Lung microvascular endothelial cell (primary cell): ENCODE measurements around the gene OSBP2. TPM values are rescaled to one million over a fixed set of nuclear protein-coding genes. Genes with fewer than 3 reads are reported as not detected.

ENCODE experiments used
- DNase-seq, 2 donors: peaks; one replicate each; pipeline versions ENCODE4 v3.0.0 to v3.0.0-alpha.2; 2010; ENCODE audit warnings: low read depth in 2 of 2
- total RNA-seq: library from RNA; depleted of rRNA; stranded (reverse); fragments of >200 nt; gene quantifications from 2 replicates; pipeline ENCODE4 v1.2.1, GENCODE V29; 2014

OSBP2 gene
- total RNA-seq, 1 donor from 2014 or later, result 15.9 TPM

DNA sequence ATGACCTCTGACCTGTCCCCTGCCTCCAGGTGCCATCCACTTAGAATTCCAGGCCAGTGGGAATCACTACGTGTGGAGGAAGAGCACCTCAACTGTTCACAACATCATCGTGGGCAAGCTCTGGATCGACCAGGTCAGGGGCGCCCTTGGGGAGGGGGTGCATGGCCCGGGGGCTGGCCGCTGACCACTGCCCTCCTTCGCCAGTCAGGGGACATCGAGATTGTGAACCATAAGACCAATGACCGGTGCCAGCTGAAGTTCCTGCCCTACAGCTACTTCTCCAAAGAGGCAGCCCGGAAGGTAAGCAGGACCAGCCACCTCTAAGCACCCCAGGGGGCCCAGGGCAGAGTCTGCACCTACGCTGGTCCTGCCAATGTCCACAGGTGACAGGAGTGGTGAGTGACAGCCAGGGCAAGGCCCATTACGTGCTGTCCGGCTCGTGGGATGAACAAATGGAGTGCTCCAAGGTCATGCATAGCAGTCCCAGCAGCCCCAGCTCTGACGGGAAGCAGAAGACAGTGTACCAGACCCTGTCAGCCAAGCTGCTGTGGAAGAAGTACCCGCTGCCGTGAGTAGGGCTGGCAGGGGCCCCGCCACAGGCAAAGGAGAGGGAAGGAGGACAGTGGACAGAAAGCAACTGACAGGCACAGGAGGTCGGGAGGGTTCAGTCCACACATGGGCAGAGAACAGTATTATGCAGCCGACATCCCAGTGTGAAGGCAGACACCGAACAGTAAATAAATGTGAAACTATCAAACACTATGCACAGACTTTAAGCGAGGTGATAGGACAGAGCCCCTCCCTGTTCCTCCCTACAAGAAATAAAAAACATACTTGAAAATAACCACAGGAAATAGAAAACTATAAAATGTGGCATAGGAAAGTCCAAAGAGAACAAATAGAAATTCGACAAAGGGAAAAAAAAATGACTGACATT lies 199.0 kb downstream of the OSBP2 start:
- no peak for DNase-seq

GRCh38 chr22:30894371-30894740 lies 199.7 kb downstream of the OSBP2 start:
- no peak for DNase-seq

DNA sequence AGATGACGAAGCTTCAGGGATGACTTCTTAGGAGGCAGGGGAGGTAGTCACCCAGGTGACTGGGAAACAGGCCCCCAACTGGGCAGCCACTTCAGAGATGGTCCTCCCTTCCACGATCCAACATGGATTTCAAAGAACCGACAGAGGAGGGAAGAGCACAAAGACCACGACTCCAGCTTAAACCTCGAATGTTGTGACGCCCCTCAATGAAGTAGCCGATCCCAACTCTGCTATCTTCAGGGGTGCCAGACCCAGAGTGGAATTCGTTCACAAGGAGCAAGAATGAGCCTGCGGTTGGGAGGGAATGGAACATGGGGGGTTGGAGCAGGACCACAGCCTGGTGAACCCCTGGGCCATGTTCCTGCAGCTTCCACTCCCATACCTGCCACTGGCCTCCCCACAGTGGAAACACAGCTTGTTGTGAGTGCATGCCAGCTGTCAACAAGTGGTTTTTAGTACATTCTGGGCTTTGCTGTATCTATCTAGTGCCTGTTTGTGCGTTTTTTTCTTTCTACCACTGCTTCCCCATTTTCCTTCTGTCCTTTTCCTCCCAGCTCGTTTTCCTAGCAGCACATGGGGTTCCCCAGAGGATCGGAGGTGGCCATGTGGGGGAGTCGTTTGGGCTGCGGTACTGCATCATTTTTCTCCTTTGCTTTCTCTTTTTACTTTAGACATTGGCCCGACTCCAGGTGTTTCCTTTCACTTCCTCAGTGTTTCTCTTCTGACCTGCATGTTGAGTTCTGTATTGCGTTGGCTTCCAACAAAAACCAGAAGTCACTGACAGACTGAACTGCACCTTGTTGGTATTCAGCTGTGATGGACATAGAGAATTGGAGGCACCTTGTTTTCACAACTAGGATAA lies 208.1 kb downstream of the OSBP2 start:
- DNase-seq, result no peak

GRCh38 chr22:30903876-30904460 lies 209.3 kb downstream of the OSBP2 start:
- DNase-seq, result no peak

GRCh38 chr22:30905696-30906341 lies 211.1 kb downstream of the OSBP2 start:
- no peak for DNase-seq

DNA sequence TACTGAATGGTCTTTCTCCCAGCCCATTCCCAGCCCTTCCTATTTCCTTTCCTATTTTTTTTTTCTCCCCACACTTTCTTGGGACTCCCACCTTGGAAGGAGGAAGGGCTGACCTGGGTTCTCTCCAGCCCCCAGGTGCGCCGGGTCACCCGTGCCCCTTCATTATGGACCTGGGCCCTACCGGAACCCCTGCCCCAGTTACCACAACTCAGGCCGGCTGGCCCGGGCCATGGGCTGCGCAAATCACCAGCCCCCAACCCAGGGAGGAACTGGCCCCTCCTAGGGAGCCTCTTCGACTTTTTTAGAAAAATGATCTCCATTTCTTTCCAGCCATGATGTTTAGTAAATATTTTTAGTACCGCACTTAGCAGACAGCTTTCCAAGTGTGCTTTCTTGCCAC lies 211.7 kb downstream of the OSBP2 start:
- no peak for DNase-seq

DNA sequence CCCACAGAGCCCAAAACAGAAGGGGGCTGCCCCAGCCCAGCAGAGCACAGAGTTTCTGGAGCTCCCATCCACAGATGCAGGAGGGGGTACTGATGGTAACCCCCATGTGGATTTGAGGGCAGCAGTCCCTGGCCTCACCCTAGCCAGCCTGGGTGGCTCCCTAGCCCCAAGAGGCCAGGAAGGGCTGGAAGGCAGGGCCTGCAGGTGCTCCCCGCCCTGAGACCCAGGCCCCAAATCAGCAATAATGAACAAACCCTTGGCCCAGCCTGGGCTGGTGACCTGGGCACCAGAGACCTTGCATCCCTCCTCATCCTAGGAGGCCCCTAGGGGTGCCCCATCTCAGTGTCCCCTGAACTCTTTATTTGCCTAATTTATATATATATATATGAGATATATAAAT lies 212.3 kb downstream of the OSBP2 start:
- no peak for DNase-seq

GRCh38 chr22:30908051-30908461 lies 213.4 kb downstream of the OSBP2 start:
- no peak for DNase-seq

GRCh38 chr22:30909306-30909705 lies 214.6 kb downstream of the OSBP2 start:
- no peak for DNase-seq

- no peak for DNase-seq
Observed at GRCh38 chr22:30910358-30910757, 215.7 kb downstream of the OSBP2 start.

DNA sequence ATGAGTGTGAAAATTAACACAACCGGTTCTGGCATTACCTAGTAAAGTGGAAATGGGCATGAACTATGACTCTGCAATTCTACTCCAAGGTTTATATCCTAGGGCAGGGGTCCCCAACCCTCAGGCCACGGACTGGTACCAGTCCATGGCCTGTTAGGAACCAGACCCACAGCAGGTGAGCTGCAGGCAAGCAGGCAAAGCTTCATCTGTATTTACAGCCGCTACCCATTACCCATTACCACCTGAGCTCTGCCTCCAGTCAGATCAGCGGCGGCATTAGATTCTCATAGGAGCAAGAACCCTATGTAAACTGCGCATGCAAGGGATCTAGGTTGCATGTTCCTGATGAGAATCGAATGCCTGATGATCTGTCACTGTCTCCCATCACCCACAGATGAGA lies 224.1 kb downstream of the OSBP2 start:
- no peak for DNase-seq

- no peak for DNase-seq
Observed at GRCh38 chr22:30919973-30920372, 225.3 kb downstream of the OSBP2 start.

- DNase-seq, result peak; percentile 73 to 78
Observed at GRCh38 chr22:30920407-30920806, 225.7 kb downstream of the OSBP2 start.

- DNase-seq, result no peak
Observed at GRCh38 chr22:30921108-30921507, 226.4 kb downstream of the OSBP2 start.

DNA sequence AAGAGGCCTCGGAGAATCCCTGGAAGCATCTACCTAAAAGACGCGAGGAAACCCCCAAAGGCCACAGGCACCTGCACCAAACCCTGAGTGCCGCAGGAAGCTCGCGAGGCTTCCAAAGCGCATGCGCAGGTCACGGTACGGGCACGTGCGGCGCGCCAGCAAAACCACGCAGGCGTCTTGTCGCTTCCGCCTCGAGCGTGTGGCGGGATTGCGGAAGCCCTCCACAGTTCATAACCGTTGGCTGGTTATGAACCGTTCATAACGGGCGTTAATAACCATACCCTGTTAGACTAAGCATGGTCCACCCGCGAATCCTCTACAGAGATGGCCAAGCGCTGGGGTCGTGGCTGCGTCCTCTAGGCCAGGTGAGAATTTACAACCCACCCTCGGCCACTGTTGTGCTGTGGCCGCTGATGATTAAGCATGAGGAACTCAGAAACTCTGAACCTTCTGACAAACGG lies 227.5 kb downstream of the OSBP2 start:
- peak; percentile 60 to 74 for DNase-seq

DNA sequence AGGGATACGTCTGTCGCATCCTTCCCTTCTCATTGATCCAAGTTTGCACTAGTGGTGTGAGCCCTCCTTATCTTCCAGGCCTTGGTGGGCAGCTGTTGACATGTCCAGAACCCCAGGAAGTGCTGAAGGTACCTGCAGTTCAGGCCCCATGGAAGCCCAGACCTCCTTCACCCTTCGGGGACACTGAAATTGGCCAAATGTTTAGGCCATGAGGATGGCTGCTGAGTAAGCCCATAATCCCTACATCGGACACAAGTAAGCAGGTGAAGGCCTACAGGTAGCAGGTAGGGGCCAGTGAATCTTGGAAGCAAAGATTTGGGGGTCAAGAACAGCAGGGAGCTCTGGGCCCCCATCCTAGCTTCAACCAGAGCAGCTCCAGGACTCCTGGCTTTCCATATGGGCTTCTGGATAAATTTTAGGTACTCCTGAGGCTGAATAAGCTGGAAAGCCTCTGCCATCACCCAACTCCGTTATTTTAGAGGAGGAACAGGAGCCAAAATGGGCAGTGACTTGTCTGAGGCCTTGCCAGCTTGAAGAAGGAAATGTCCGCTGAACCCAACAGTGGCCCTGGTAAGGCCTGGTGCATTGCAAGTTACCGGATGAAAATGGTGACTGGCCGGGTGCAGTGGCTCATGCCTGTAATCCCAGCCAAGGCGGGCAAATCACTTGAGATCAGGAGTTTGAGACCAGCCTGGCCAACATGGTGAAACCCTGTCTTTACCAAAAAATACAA lies 228.7 kb downstream of the OSBP2 start:
- DNase-seq, result no peak

DNA sequence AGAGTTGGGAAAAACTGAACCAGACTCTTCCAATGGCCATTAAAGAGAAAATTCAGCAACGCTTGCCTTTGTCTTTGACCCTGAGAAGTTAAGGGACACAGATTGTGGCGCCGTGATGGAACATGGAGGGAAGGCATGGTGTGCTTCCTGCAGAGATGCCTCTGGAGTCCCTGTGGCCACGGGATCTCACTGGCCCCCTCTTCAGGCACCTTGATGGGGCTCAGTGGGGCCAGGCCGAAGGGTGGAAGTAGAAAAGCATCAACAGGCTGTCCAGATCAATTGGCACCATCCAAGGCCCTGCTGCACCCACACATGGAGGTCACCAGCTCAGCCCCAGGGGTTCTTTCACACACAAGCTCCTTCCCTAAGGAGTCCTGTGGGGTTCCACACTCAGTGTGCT lies 231.0 kb downstream of the OSBP2 start:
- DNase-seq, result no peak

GRCh38 chr22:30926706-30927105 lies 232.0 kb downstream of the OSBP2 start:
- no peak for DNase-seq

GRCh38 chr22:30927806-30928205 lies 233.1 kb downstream of the OSBP2 start:
- no peak for DNase-seq

- DNase-seq, result no peak
Observed at GRCh38 chr22:30928401-30928800, 233.7 kb downstream of the OSBP2 start.

- DNase-seq, result no peak
Observed at GRCh38 chr22:30930228-30930627, 235.6 kb downstream of the OSBP2 start.
